Measurements from ENCODE around the gene PTPRQ.

- TF ChIP-seq GATA2 (IDR thresholded peaks at IDR 0.05; ENCODE audit: low read depth, low read length): no peak
- TF ChIP-seq GATA3 (IDR thresholded peaks at IDR 0.05; ENCODE audit: low read depth, low read length): no peak
Observed at GRCh38 chr12:80625901-80626300, 181.9 kb downstream of the PTPRQ start.

Data from SH-SY5Y (cell line).